Measurements from ENCODE around the gene LRRC8E. TPM values are rescaled to one million over a fixed set of nuclear protein-coding genes. Genes with fewer than 3 reads are reported as not detected.

LRRC8E gene
- total RNA-seq, 2 donors from 2014 or later: 2.8 to 3.4 TPM

DNA sequence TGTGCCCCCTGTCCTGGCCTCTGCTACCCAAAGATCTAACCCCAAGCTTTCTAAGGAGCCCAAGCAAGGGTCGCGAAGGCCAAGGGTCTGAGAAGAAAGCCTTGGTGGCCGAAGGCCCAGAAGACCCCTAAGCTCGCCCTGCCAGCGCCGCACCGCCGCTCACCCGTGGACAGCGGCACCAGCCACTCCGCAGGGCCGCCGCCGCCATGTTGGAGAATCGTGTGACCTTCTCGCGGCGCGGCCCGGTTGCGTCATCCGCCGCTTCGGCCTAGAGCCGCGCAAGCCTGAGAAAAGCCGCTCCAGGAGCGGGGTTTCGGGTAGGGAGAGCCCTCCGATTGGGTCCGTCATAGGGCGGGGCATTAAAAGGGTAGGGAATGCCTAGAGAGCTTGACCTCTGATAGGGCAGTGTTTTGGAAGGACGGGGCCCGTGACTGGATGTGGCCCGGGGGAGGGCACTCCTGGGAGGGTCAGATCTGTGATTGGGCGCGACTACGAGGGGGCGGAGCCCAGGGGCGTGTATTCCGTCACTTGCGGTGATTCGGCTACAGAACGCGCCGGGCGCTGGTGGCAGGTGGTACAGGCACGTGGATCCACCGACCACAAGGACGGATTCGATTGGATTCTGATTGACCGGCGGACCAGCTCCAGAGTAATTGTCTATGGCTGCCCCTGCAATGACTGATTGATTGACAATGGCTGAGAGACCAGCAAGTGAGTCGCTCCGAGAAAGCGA is 55.3 kb downstream of the LRRC8E start, which contains the start of gene TIMM44:
TIMM44 (minus strand) TSS at position 223 of the 733 bp plus-strand sequence; CDS start at position 208, 15 bp downstream.
- peaks cover 14% of the 10 kb centered on the region for H3K36me3 Mint-ChIP-seq (ENCODE audit: low read depth)
- Histone ChIP-seq H3K27me3 (ENCODE audit: control insufficient read depth, insufficient read depth, low read length, poor library complexity, severe bottlenecking) (no peaks in the 10 kb centered on the region), H3K36me3 (ENCODE audit: control insufficient read depth, insufficient read depth, low read length) (peaks cover 16% of the 10 kb centered on the region), H3K9me3 (ENCODE audit: control insufficient read depth, low read length) (peaks cover 5% of the 10 kb centered on the region), H3K27ac (ENCODE audit: low read depth, low read length) (peak within 1 kb of the TSS; percentile 98), H3K4me1 (ENCODE audit: control insufficient read depth, insufficient read depth, low read length) (no peaks in the 10 kb centered on the region), H3K4me3 (ENCODE audit: low read length) (peak within 1 kb of the TSS; percentile 86), H3K9ac (ENCODE audit: extremely low read depth, low read length, poor library complexity, severe bottlenecking) (peak within 1 kb of the TSS; percentile 98)
- TF ChIP-seq, protein P1, sequence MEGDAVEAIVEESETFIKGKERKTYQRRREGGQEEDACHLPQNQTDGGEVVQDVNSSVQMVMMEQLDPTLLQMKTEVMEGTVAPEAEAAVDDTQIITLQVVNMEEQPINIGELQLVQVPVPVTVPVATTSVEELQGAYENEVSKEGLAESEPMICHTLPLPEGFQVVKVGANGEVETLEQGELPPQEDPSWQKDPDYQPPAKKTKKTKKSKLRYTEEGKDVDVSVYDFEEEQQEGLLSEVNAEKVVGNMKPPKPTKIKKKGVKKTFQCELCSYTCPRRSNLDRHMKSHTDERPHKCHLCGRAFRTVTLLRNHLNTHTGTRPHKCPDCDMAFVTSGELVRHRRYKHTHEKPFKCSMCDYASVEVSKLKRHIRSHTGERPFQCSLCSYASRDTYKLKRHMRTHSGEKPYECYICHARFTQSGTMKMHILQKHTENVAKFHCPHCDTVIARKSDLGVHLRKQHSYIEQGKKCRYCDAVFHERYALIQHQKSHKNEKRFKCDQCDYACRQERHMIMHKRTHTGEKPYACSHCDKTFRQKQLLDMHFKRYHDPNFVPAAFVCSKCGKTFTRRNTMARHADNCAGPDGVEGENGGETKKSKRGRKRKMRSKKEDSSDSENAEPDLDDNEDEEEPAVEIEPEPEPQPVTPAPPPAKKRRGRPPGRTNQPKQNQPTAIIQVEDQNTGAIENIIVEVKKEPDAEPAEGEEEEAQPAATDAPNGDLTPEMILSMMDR (conservative IDR thresholded peaks at IDR 0.05): no peak
- DNase-seq: peak; percentile 99
- H3K4me1 Mint-ChIP-seq: peaks cover 3% of the 10 kb centered on the region
- no peaks in the 10 kb centered on the region for H3K9me3 Mint-ChIP-seq
- WGBS, 2 experiments (ENCODE audit: insufficient coverage in 1 of 2, insufficient read length in 1 of 2): 0% methylated on average over 38 to 56 of the region's 56 CpGs
- H3K4me3 Mint-ChIP-seq: peak within 1 kb of the TSS; percentile 91
- H3K27ac Mint-ChIP-seq: peak within 1 kb of the TSS; percentile 99
- no peaks in the 10 kb centered on the region for H3K27me3 Mint-ChIP-seq (ENCODE audit: insufficient read depth)

DNA sequence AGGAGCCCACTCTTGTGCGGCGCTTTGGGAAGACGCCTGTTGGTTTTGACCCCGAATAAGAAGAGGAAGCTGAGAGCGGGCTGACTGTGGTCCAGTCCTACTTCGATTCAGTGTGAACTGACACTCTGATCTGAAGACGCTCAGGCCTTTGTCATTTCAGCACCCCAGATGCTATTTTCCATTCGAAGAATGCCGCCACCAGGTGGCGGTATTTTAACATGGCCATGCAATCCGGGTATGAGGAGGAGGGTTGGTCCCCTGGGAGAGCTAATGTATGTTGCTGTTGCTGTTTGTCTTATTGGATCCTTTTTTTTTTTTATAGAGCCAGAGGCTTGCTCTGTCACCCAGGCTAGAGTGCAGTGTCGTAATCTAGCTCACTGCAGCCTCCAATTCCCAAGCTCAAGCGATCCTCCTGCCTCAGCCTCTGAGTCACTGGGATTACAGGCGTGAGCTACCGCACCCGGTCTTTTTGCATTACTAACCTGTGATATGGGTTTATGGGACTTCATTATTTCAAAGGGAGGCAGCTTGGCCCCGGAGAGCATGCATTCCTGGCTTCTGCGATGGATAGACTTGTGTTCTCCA is 56.0 kb downstream of the LRRC8E start:
- no peaks in the 10 kb centered on the region for H3K27me3 Mint-ChIP-seq (ENCODE audit: insufficient read depth)
- H3K27me3 ChIP-seq (ENCODE audit: control insufficient read depth, insufficient read depth, low read length, poor library complexity, severe bottlenecking): no peaks in the 10 kb centered on the region
- H3K4me3 Mint-ChIP-seq: peak overlapping the region; percentile 91
- peaks cover 3% of the 10 kb centered on the region for H3K4me1 Mint-ChIP-seq
- WGBS, 2 experiments (ENCODE audit: insufficient coverage in 1 of 2, insufficient read length in 1 of 2): 32 to 38% methylated on average over 15 to 18 of the region's 18 CpGs
- H3K9me3 ChIP-seq (ENCODE audit: control insufficient read depth, low read length): peaks cover 5% of the 10 kb centered on the region
- H3K9ac ChIP-seq (ENCODE audit: extremely low read depth, low read length, poor library complexity, severe bottlenecking): peak overlapping the region; percentile 98
- H3K9me3 Mint-ChIP-seq: no peaks in the 10 kb centered on the region
- peak; percentile 95 for DNase-seq
- peaks cover 10% of the 10 kb centered on the region for H3K36me3 Mint-ChIP-seq (ENCODE audit: low read depth)
- TF ChIP-seq, protein P1 (conservative IDR thresholded peaks at IDR 0.05): peak; percentile 96
- H3K27ac ChIP-seq (ENCODE audit: low read depth, low read length): peak overlapping the region; percentile 98
- H3K4me3 ChIP-seq (ENCODE audit: low read length): peak overlapping the region; percentile 86
- H3K36me3 ChIP-seq (ENCODE audit: control insufficient read depth, insufficient read depth, low read length): peaks cover 11% of the 10 kb centered on the region
- H3K27ac Mint-ChIP-seq: peak overlapping the region; percentile 99
- H3K4me1 ChIP-seq (ENCODE audit: control insufficient read depth, insufficient read depth, low read length): no peaks in the 10 kb centered on the region

DNA sequence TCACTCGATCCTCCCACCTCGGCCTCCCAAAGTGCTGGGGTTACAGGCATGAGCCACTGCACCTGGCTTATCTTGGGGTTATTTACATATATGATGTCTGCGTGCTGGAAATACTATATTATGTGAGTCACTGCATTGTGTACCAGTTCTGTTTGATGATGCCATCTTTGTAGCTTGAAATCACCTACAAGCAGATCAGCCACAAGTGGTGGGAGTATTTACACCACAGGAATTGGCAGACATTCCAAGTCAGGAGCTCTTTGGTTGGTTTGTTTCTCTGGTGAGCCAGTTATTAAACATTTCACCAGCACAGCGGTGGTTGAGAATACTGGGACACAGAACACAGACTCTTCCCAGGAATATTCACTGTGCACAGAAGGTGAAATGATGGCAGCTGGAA is 59.6 kb downstream of the LRRC8E start:
- TF ChIP-seq, protein P1 (conservative IDR thresholded peaks at IDR 0.05): no peak
- H3K27me3 Mint-ChIP-seq (ENCODE audit: insufficient read depth): no peaks in the 10 kb centered on the region
- DNase-seq: no peak
- no peaks in the 10 kb centered on the region for H3K9me3 Mint-ChIP-seq
- no peaks in the 10 kb centered on the region for H3K4me1 ChIP-seq (ENCODE audit: control insufficient read depth, insufficient read depth, low read length)
- H3K27ac ChIP-seq (ENCODE audit: low read depth, low read length): no peak overlapping the region
- no peak overlapping the region for H3K4me3 Mint-ChIP-seq
- no peak overlapping the region for H3K9ac ChIP-seq (ENCODE audit: extremely low read depth, low read length, poor library complexity, severe bottlenecking)
- H3K9me3 ChIP-seq (ENCODE audit: control insufficient read depth, low read length): peaks cover 5% of the 10 kb centered on the region
- no peak overlapping the region for H3K4me3 ChIP-seq (ENCODE audit: low read length)
- no peaks in the 10 kb centered on the region for H3K36me3 ChIP-seq (ENCODE audit: control insufficient read depth, insufficient read depth, low read length)
- no peaks in the 10 kb centered on the region for H3K27me3 ChIP-seq (ENCODE audit: control insufficient read depth, insufficient read depth, low read length, poor library complexity, severe bottlenecking)
- H3K36me3 Mint-ChIP-seq (ENCODE audit: low read depth): no peaks in the 10 kb centered on the region
- no peak overlapping the region for H3K27ac Mint-ChIP-seq
- WGBS, 2 experiments (ENCODE audit: insufficient coverage in 1 of 2, insufficient read length in 1 of 2): 96 to 97% methylated on average over 4 of the region's 4 CpGs
- peaks cover 3% of the 10 kb centered on the region for H3K4me1 Mint-ChIP-seq

Other genes starting within 250 kb of the LRRC8E start
- gene RETN, start 219.5 kb upstream of the LRRC8E start, total RNA-seq: not detected
- not detected for gene MCEMP1, start 211.4 kb upstream of the LRRC8E start, total RNA-seq
- gene TRAPPC5, start 207.7 kb upstream of the LRRC8E start, total RNA-seq: 10 to 100 TPM; 64.6 to 93.1 TPM
- gene FCER2, start 186.4 kb upstream of the LRRC8E start, total RNA-seq: not detected
- not detected for gene CLEC4G, start 156.4 kb upstream of the LRRC8E start, total RNA-seq
- not detected for gene CD209, start 141.0 kb upstream of the LRRC8E start, total RNA-seq
- not detected for gene CLEC4M, start 125.3 kb upstream of the LRRC8E start, total RNA-seq
- 1 to 10 TPM; 6.4 to 9.2 TPM for gene EVI5L, start 58.3 kb upstream of the LRRC8E start, total RNA-seq
- 10 to 100 TPM in 1 of 2 donors, 1 to 10 TPM in 1; 9.5 to 20.2 TPM for gene PRR36, start 14.1 kb upstream of the LRRC8E start, total RNA-seq
- 10 to 100 TPM; 33.4 to 40.0 TPM for gene MAP2K7, start 15.4 kb downstream of the LRRC8E start, total RNA-seq
- 1 to 10 TPM in 1 of 2 donors, under 1 TPM in 1; 0.84 to 2.2 TPM for gene TGFBR3L, start 26.3 kb downstream of the LRRC8E start, total RNA-seq
- 10 to 100 TPM; 11.9 to 14.2 TPM for gene SNAPC2, start 31.8 kb downstream of the LRRC8E start, total RNA-seq
- gene CTXN1, start 37.6 kb downstream of the LRRC8E start, total RNA-seq: 10 to 100 TPM; 60.1 to 87.2 TPM
- gene TIMM44, start 55.2 kb downstream of the LRRC8E start, total RNA-seq: 10 to 100 TPM; 78.1 to 80.0 TPM
- gene ELAVL1, start 117.1 kb downstream of the LRRC8E start, total RNA-seq: 100 to 1,000 TPM; 123 to 149 TPM
- not detected for gene CCL25, start 164.2 kb downstream of the LRRC8E start, total RNA-seq

Measured in endodermal cell (in vitro differentiated cells).